ENCODE results near the gene SLC30A10.

- TF ChIP-seq POLR2A (IDR thresholded peaks at IDR 0.05) (no peak), CTCF (IDR thresholded peaks at IDR 0.05) (no peak)
Observed at GRCh38 chr1:219913005-219913770, 15.2 kb downstream of the SLC30A10 start.

All from Peyer's patch (tissue), 4 donors.